Thoracic aorta (tissue), 2 donors: ENCODE data around the gene TPD52L1. TPM values are rescaled to one million over a fixed set of nuclear protein-coding genes. Genes with fewer than 3 reads are reported as not detected.

Experiments used
- ATAC-seq: fragments of 150-250 bp; one replicate; pipeline ENCODE4 v1.8.0; 2017; ENCODE audit warnings: low read depth; ENCODE audit not compliant: insufficient number of reproducible peaks, low FRiP score
- DNase-seq: peaks from one replicate; pipeline ENCODE4 v3.0.0-alpha.2; 2020; ENCODE audit warnings: low spot score
- H3K27ac ChIP-seq, 2 donors: fragments of 200-600 bp; sonication (generic); 1 replicate in 1 of 2; 2 replicates in 1 of 2; pipeline ENCODE4 v1.5.1; 2016; ENCODE audit warnings: mild to moderate bottlenecking in 2 of 2, moderate library complexity in 2 of 2
- H3K27me3 ChIP-seq: fragments of 200-600 bp; sonication (generic); replicated peaks from 2 replicates; pipeline ENCODE4 v1.6.0; 2016; ENCODE audit warnings: mild to moderate bottlenecking; ENCODE audit not compliant: insufficient read depth
- H3K36me3 ChIP-seq: fragments of 200-600 bp; sonication (generic); one replicate; pipeline ENCODE4 v1.5.1; 2016
- H3K4me1 ChIP-seq, 2 donors: fragments of 200-600 bp; sonication (generic); 1 replicate in 1 of 2; 2 replicates in 1 of 2; pipeline versions ENCODE4 v1.5.1 to v1.6.0; 2016; ENCODE audit warnings: low read depth in 2 of 2, mild to moderate bottlenecking in 1 of 2; ENCODE audit not compliant: control insufficient read depth in 1 of 2
- H3K4me3 ChIP-seq: fragments of 200-600 bp; sonication (generic); 2 replicates; pipeline ENCODE4 v1.5.1; 2016; ENCODE audit warnings: mild to moderate bottlenecking
- H3K9me3 ChIP-seq: fragments of 200-600 bp; sonication (generic); 2 replicates; pipeline ENCODE4 v1.5.1; 2016
- CTCF ChIP-seq: fragments of 200-600 bp; sonication (generic); IDR thresholded peaks from one replicate; pipeline ENCODE4 v1.5.1; 2019; ENCODE audit warnings: antibody characterized with exemption
- total RNA-seq, 2 donors: library from RNA; depleted of rRNA; stranded (reverse); fragments of >200 nt; gene quantifications; one replicate each; pipeline versions ENCODE4 v1.1.0 to v1.2.3, GENCODE V29; 2016

TPD52L1 gene
- total RNA-seq, 2 donors from 2014 or later: 37.1 to 73.5 TPM

GRCh38 chr6:125304970-125305660 lies 151.5 kb downstream of the TPD52L1 start:
- H3K4me3 ChIP-seq: no peak overlapping the region
- ATAC-seq: no peak
- no peaks in the 10 kb centered on the region for H3K9me3 ChIP-seq
- H3K27me3 ChIP-seq: no peaks in the 10 kb centered on the region
- H3K4me1 ChIP-seq: peaks cover 5 to 6% of the 10 kb centered on the region in 2 donors
- no peak for DNase-seq
- TF ChIP-seq CTCF: no peak
- no peaks in the 10 kb centered on the region for H3K36me3 ChIP-seq
- no peak overlapping the region for H3K27ac ChIP-seq

- Histone ChIP-seq H3K9me3 (no peaks in the 10 kb centered on the region), H3K36me3 (no peaks in the 10 kb centered on the region), H3K4me1 (peaks cover 0 to 5% of the 10 kb centered on the region in 2 donors), H3K4me3 (no peak overlapping the region), H3K27me3 (no peaks in the 10 kb centered on the region), H3K27ac (no peak overlapping the region)
- ATAC-seq (no peak), DNase-seq (no peak)
- TF ChIP-seq CTCF: no peak
These were observed 153.2 kb downstream of the TPD52L1 start for GRCh38 chr6:125306756-125307149.

GRCh38 chr6:125307150-125307838 lies 153.7 kb downstream of the TPD52L1 start:
- no peak overlapping the region for H3K4me3 ChIP-seq
- no peaks in the 10 kb centered on the region for H3K9me3 ChIP-seq
- TF ChIP-seq CTCF: no peak
- H3K27ac ChIP-seq: no peak overlapping the region
- H3K27me3 ChIP-seq: no peaks in the 10 kb centered on the region
- H3K36me3 ChIP-seq: no peaks in the 10 kb centered on the region
- DNase-seq (no peak), ATAC-seq (no peak)
- peaks cover 0 to 5% of the 10 kb centered on the region in 2 donors for H3K4me1 ChIP-seq

GRCh38 chr6:125307964-125308615 lies 154.5 kb downstream of the TPD52L1 start:
- no peaks in the 10 kb centered on the region for H3K9me3 ChIP-seq
- ATAC-seq: no peak
- H3K27ac ChIP-seq: no peak overlapping the region
- H3K27me3 ChIP-seq: no peaks in the 10 kb centered on the region
- DNase-seq: no peak
- peaks cover 0 to 5% of the 10 kb centered on the region in 2 donors for H3K4me1 ChIP-seq
- H3K4me3 ChIP-seq: no peak overlapping the region
- TF ChIP-seq CTCF: no peak
- H3K36me3 ChIP-seq: no peaks in the 10 kb centered on the region

GRCh38 chr6:125310994-125311649 lies 157.5 kb downstream of the TPD52L1 start:
- Histone ChIP-seq H3K4me1 (peaks cover 0 to 28% of the 10 kb centered on the region in 2 donors), H3K27ac (peak overlapping the region in 1 of 2 donors; percentile 3), H3K27me3 (no peaks in the 10 kb centered on the region), H3K4me3 (no peak overlapping the region), H3K9me3 (no peaks in the 10 kb centered on the region), H3K36me3 (no peaks in the 10 kb centered on the region)
- ATAC-seq (peak; percentile 47), DNase-seq (no peak)
- peak; percentile 85 for TF ChIP-seq CTCF
